Neuronal stem cell (in vitro differentiated cells): ENCODE results near the gene SPOCK3.

Source experiments
- DNase-seq: peaks from one replicate; pipeline ENCODE4 v3.0.0-alpha.2; 2013; ENCODE audit warnings: low spot score
- H2AFZ ChIP-seq: one replicate; pipeline ENCODE4 v1.6.1; 2013; ENCODE audit warnings: mild to moderate bottlenecking, low read length, inconsistent platforms
- H2AK5ac ChIP-seq: 2 replicates; pipeline ENCODE4 v1.6.1; 2013; ENCODE audit warnings: low read depth, mild to moderate bottlenecking, inconsistent platforms, low read length, moderate library complexity, mixed read lengths
- H2BK120ac ChIP-seq: 2 replicates; pipeline ENCODE4 v1.6.1; 2013; ENCODE audit warnings: low read depth, mild to moderate bottlenecking, inconsistent platforms, low read length, moderate library complexity, mixed read lengths
- H2BK12ac ChIP-seq: one replicate; pipeline ENCODE4 v1.6.1; 2013; ENCODE audit warnings: low read length, inconsistent platforms
- H2BK15ac ChIP-seq: 2 replicates; pipeline ENCODE4 v1.6.1; 2013; ENCODE audit warnings: mild to moderate bottlenecking, low read length, inconsistent platforms, mixed read lengths
- H2BK5ac ChIP-seq: one replicate; pipeline ENCODE4 v1.6.1; 2013; ENCODE audit warnings: inconsistent platforms, mild to moderate bottlenecking, low read length, moderate library complexity
- H3K14ac ChIP-seq: one replicate; pipeline ENCODE4 v1.6.1; 2013; ENCODE audit warnings: low read length, inconsistent platforms
- H3K18ac ChIP-seq: 2 replicates; pipeline ENCODE4 v1.6.1; 2013; ENCODE audit warnings: low read length, inconsistent platforms
- H3K23ac ChIP-seq: 2 replicates; pipeline ENCODE4 v1.6.1; 2013; ENCODE audit warnings: low read depth, mild to moderate bottlenecking, mixed read lengths, low read length, inconsistent platforms; ENCODE audit not compliant: poor library complexity
- H3K27ac ChIP-seq: replicated peaks from 3 replicates; pipeline ENCODE4 v1.5.1; 2013; ENCODE audit warnings: low read length, inconsistent platforms
- H3K27me3 ChIP-seq, 3 experiments: 2 replicates each; pipeline ENCODE4 v1.6.1; 2013; ENCODE audit warnings: low read length in 3 of 3, mild to moderate bottlenecking in 2 of 3, inconsistent platforms in 1 of 3, low read depth in 1 of 3, mixed read lengths in 1 of 3, moderate library complexity in 1 of 3; ENCODE audit not compliant: control insufficient read depth in 3 of 3, insufficient read depth in 3 of 3
- H3K36me3 ChIP-seq, 2 donors: replicated peaks in 1 of 2; 2 replicates each; pipeline ENCODE4 v1.6.1; 2013; ENCODE audit warnings: low read length in 2 of 2; ENCODE audit not compliant: control insufficient read depth in 2 of 2, insufficient read depth in 2 of 2
- H3K4ac ChIP-seq: 2 replicates; pipeline ENCODE4 v1.6.1; 2013; ENCODE audit warnings: inconsistent platforms, mild to moderate bottlenecking, low read length, moderate library complexity
- H3K4me1 ChIP-seq, 2 donors: 1 replicate in 1 of 2; 2 replicates in 1 of 2; pipeline ENCODE4 v1.6.1; 2013; ENCODE audit warnings: low read length in 2 of 2, low read depth in 1 of 2; ENCODE audit not compliant: control insufficient read depth in 2 of 2, insufficient read depth in 1 of 2
- H3K4me2 ChIP-seq: one replicate; pipeline ENCODE4 v1.6.1; 2013; ENCODE audit warnings: mild to moderate bottlenecking, low read length, inconsistent platforms; ENCODE audit not compliant: insufficient read depth, poor library complexity, severe bottlenecking
- H3K4me3 ChIP-seq, 2 donors: 2 replicates each; pipeline ENCODE4 v1.5.1; 2013; ENCODE audit warnings: low read length in 2 of 2, mild to moderate bottlenecking in 2 of 2, inconsistent platforms in 1 of 2, moderate library complexity in 1 of 2
- H3K79me1 ChIP-seq: one replicate; pipeline ENCODE4 v1.6.1; 2013; ENCODE audit warnings: low read depth, mild to moderate bottlenecking, inconsistent platforms, low read length, moderate library complexity
- H3K9ac ChIP-seq: one replicate; pipeline ENCODE4 v1.6.1; 2013; ENCODE audit warnings: mild to moderate bottlenecking, low read depth, low read length, inconsistent platforms; ENCODE audit not compliant: poor library complexity
- H3K9me3 ChIP-seq, 2 donors: replicated peaks in 1 of 2; 2 replicates each; pipeline versions ENCODE3 to v1.6.1; 2013; ENCODE audit warnings: low read length in 2 of 2, mild to moderate bottlenecking in 2 of 2, inconsistent platforms in 1 of 2, low read depth in 1 of 2, mixed read lengths in 1 of 2, moderate library complexity in 1 of 2; ENCODE audit not compliant: control insufficient read depth in 2 of 2, insufficient read depth in 1 of 2
- H4K8ac ChIP-seq: one replicate; pipeline ENCODE4 v1.6.1; 2013; ENCODE audit warnings: low read depth, mild to moderate bottlenecking, inconsistent platforms, low read length, moderate library complexity
- H4K91ac ChIP-seq: one replicate; pipeline ENCODE4 v1.6.1; 2013; ENCODE audit warnings: low read length, low read depth, mild to moderate bottlenecking, inconsistent platforms; ENCODE audit not compliant: poor library complexity
- WGBS, 2 donors: extraction: QIAGEN DNeasy Blood & Tissue Kit; methylation state at CpG; one replicate each; pipeline ENCODE4 v1.1.7; 2013; ENCODE audit warnings: missing lambda C conversion rate in 2 of 2, mixed read lengths in 1 of 2; ENCODE audit not compliant: insufficient read length in 2 of 2, insufficient replicate concordance in 1 of 2; ENCODE audit errors: extremely low coverage in 2 of 2; 5-methylcytosine and 5-hydroxymethylcytosine counted together

The SPOCK3 gene

DNA sequence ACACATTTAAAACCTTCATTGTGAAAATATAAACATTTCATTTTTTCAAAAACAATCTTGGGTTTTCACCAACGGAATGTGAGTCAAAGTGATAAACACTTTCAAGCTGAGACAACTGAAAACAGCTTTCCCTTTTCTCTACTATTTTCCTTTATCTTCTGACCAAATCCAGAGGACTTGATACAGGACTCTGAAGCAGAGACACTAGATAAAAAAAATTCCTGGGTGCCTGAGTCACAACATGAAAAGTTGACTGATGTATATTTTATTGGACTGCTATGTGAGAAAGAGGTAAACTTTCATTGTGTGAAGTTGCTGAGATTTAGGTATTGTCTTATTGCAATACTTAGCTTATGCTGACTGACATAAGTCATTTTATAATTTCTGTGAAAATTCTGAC, 411.2 kb downstream of the SPOCK3 start:
- H3K4me3 ChIP-seq: no peak overlapping the region
- H3K4me2 ChIP-seq: no peak overlapping the region
- H4K8ac ChIP-seq: no peak overlapping the region
- no peak overlapping the region for H3K9ac ChIP-seq
- H3K18ac ChIP-seq: no peak overlapping the region
- H3K27ac ChIP-seq: no peak overlapping the region
- no peaks in the 10 kb centered on the region for H3K27me3 ChIP-seq
- H2BK5ac ChIP-seq: no peak overlapping the region
- H2BK120ac ChIP-seq: no peak overlapping the region
- H2AFZ ChIP-seq: no peak overlapping the region
- H2BK15ac ChIP-seq: no peak overlapping the region
- no peak overlapping the region for H2AK5ac ChIP-seq
- H3K4me1 ChIP-seq: no peaks in the 10 kb centered on the region
- no peak for DNase-seq
- no CpG with 5 or more reads among the region's 1 CpG for WGBS, 2 donors
- no peak overlapping the region for H2BK12ac ChIP-seq
- H3K14ac ChIP-seq: no peak overlapping the region
- no peak overlapping the region for H4K91ac ChIP-seq
- H3K36me3 ChIP-seq: no peaks in the 10 kb centered on the region
- H3K4ac ChIP-seq: no peak overlapping the region
- H3K9me3 ChIP-seq: no peaks in the 10 kb centered on the region
- H3K79me1 ChIP-seq: no peaks in the 10 kb centered on the region
- H3K23ac ChIP-seq: no peak overlapping the region

DNA sequence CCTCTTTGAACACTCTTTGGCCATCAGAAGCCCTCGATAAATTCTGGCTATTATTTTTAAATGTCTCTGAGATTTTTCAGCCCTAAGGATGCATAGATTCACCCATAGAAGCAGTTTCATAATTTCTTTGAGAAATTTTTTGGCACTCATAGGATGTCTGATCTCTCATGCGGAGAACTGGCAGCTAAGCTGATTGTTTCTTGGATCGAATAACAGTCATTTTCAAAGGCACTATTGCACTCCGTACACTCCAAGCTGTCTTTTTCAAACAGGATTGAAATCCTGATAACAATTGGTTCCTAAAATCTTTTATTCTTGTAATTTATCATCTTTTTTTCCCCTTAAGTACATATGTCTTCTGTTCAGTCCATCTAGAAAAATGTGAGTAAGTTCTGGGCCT, 411.9 kb downstream of the SPOCK3 start:
- no peaks in the 10 kb centered on the region for H3K79me1 ChIP-seq
- no peak overlapping the region for H3K14ac ChIP-seq
- H3K36me3 ChIP-seq: no peaks in the 10 kb centered on the region
- H3K4me3 ChIP-seq: no peak overlapping the region
- no peak overlapping the region for H4K8ac ChIP-seq
- H3K23ac ChIP-seq: no peak overlapping the region
- no peaks in the 10 kb centered on the region for H3K27me3 ChIP-seq
- H3K9me3 ChIP-seq: no peaks in the 10 kb centered on the region
- no peak overlapping the region for H3K18ac ChIP-seq
- no peak overlapping the region for H3K27ac ChIP-seq
- H2BK5ac ChIP-seq: no peak overlapping the region
- H2AK5ac ChIP-seq: no peak overlapping the region
- H3K9ac ChIP-seq: no peak overlapping the region
- no peak overlapping the region for H3K4ac ChIP-seq
- WGBS, 2 donors: no CpG with 5 or more reads among the region's 4 CpGs
- DNase-seq: no peak
- H2BK120ac ChIP-seq: no peak overlapping the region
- no peak overlapping the region for H3K4me2 ChIP-seq
- no peak overlapping the region for H4K91ac ChIP-seq
- no peak overlapping the region for H2AFZ ChIP-seq
- no peak overlapping the region for H2BK12ac ChIP-seq
- no peak overlapping the region for H2BK15ac ChIP-seq
- no peaks in the 10 kb centered on the region for H3K4me1 ChIP-seq

- Histone ChIP-seq H3K23ac (no peak overlapping the region), H3K4me3 (no peak overlapping the region), H3K9me3 (no peaks in the 10 kb centered on the region), H2AFZ (no peak overlapping the region), H3K4ac (no peak overlapping the region), H3K4me1 (no peaks in the 10 kb centered on the region), H4K91ac (no peak overlapping the region), H2BK12ac (no peak overlapping the region), H3K14ac (no peak overlapping the region), H3K36me3 (no peaks in the 10 kb centered on the region), H3K18ac (no peak overlapping the region), H4K8ac (no peak overlapping the region), H2BK120ac (no peak overlapping the region), H2BK15ac (no peak overlapping the region), H3K9ac (no peak overlapping the region), H2BK5ac (no peak overlapping the region), H3K27ac (no peak overlapping the region), H3K4me2 (no peak overlapping the region), H3K79me1 (no peaks in the 10 kb centered on the region), H3K27me3 (no peaks in the 10 kb centered on the region), H2AK5ac (no peak overlapping the region)
- DNase-seq: no peak
- no CpG with 5 or more reads among the region's 3 CpGs for WGBS, 2 donors
Measured at GRCh38 chr4:166816890-166817289, 417.4 kb downstream of the SPOCK3 start.

- Histone ChIP-seq H3K4me1 (no peaks in the 10 kb centered on the region), H3K36me3 (no peaks in the 10 kb centered on the region), H3K18ac (no peak overlapping the region), H2AFZ (no peak overlapping the region), H2BK12ac (no peak overlapping the region), H2BK15ac (no peak overlapping the region), H3K27me3 (no peaks in the 10 kb centered on the region), H3K27ac (no peak overlapping the region), H3K4me2 (no peak overlapping the region), H2AK5ac (no peak overlapping the region), H4K91ac (no peak overlapping the region), H4K8ac (no peak overlapping the region), H3K23ac (no peak overlapping the region), H2BK5ac (no peak overlapping the region), H3K4me3 (no peak overlapping the region), H2BK120ac (no peak overlapping the region), H3K14ac (no peak overlapping the region), H3K9me3 (no peaks in the 10 kb centered on the region), H3K9ac (no peak overlapping the region), H3K79me1 (no peaks in the 10 kb centered on the region), H3K4ac (no peak overlapping the region)
- DNase-seq: no peak
Measured at GRCh38 chr4:166808380-166808779, 425.9 kb downstream of the SPOCK3 start.
